ENCODE data around the gene STRIP2.

The STRIP2 gene

DNA sequence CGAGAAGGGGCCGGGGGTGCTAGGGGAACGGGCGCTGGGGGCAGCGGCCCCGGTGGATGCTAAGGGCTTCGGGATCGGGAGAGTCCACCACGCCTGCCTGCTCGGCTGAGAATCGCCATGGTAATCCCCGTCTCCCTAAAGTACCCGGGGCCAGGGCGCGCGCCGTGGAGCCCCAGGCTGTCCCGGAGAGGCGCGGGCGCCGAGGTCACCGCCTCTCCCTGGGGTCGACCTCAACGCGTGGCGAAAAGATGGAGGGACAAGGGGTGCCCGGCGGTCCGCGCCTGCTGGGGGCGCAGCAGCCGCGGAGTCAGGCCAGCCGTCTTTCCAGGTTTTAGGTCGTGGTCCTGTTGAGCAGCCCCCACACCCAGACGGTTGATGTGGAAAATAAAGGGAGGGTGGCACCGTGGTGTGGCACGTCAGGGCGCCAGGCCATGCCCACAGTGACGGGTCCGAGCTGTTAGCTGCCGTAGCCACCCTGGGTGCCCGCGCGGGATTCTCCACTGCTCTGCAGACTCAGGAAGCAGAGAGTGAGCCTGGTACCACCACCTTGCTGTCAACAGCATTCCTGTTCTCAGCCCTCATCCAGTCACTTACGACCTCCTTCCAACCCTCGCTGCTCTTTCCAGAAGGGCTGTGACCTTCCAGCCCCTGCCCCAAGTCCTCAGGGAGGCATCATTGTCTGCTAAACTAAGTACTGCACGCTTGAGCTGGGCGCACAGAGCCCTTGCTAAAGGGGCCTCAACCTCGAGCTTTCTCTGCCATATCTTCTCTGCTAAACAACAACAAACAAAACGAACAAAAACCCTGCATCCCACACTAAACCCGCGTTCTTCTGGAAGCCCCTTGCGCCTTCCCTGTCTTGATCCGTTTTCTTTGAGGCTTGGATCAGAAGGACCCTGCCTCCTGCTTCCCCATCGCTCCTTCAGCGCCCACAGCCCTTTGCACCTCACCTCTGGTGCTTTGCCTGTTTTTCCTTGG is 68.8 kb downstream of the STRIP2 start:
- H3F3A ChIP-seq (ENCODE audit: control insufficient read depth, insufficient read depth): no peaks in the 10 kb centered on the region; the same call in 1 of the 2 replicates
- no peaks in the 10 kb centered on the region for H4K20me1 ChIP-seq (ENCODE audit: control insufficient read depth, insufficient read depth, low read depth, low read length)
- H3K9me3 ChIP-seq (ENCODE audit: control insufficient read depth, insufficient read depth, low read length): no peaks in the 10 kb centered on the region
- H3K27me3 ChIP-seq (ENCODE audit: control insufficient read depth, low read length): 0 out of 2 replicates have a peak, but pooled peaks cover 5% of the 10 kb centered on the region
- H3K4me1 ChIP-seq (ENCODE audit: control insufficient read depth, low read length): peaks cover 35% of the 10 kb centered on the region
- peak overlapping the region; percentile 97 for H3K4me2 ChIP-seq (ENCODE audit: low read length)
- H3K27ac ChIP-seq (ENCODE audit: low read depth, low read length): no peak overlapping the region
- H3K4me3 ChIP-seq (ENCODE audit: low read length): peak overlapping the region; percentile 82
- H3K9me2 ChIP-seq (replicated peaks; ENCODE audit: control insufficient read depth, low read length): no peaks in the 10 kb centered on the region
- no peak for TF ChIP-seq EZH2phosphoT487 (IDR thresholded peaks at IDR 0.05; ENCODE audit: borderline replicate concordance, low read length)
- TF ChIP-seq, protein P1, sequence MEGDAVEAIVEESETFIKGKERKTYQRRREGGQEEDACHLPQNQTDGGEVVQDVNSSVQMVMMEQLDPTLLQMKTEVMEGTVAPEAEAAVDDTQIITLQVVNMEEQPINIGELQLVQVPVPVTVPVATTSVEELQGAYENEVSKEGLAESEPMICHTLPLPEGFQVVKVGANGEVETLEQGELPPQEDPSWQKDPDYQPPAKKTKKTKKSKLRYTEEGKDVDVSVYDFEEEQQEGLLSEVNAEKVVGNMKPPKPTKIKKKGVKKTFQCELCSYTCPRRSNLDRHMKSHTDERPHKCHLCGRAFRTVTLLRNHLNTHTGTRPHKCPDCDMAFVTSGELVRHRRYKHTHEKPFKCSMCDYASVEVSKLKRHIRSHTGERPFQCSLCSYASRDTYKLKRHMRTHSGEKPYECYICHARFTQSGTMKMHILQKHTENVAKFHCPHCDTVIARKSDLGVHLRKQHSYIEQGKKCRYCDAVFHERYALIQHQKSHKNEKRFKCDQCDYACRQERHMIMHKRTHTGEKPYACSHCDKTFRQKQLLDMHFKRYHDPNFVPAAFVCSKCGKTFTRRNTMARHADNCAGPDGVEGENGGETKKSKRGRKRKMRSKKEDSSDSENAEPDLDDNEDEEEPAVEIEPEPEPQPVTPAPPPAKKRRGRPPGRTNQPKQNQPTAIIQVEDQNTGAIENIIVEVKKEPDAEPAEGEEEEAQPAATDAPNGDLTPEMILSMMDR (IDR thresholded peaks at IDR 0.05; ENCODE audit: low read depth, low read length, poor library complexity, severe bottlenecking): peak; percentile 67
- no peaks in the 10 kb centered on the region for H3K36me3 ChIP-seq (ENCODE audit: control insufficient read depth, low read length)
- H3K79me2 ChIP-seq (ENCODE audit: control insufficient read depth, low read length): no peaks in the 10 kb centered on the region

DNA sequence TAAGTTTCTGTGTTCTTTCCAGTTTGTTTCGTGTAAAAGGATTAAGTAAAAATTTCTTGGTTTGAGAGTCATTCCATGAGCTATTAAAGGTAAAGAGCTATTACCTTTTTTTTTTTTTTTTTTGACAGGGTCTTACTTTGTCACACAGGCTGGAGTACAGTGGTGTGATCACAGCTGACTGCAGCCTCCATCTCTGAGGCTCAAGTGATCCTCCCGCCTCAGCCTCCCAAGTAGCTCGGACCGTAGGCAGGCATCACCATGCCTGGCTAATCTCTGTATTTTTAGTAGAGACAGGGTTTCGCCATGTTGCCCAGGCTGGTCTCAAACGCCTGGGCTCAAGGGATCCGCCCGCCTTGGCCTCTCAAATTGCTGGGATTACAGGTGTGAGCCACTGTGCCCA is 69.5 kb downstream of the STRIP2 start:
- Histone ChIP-seq H3K4me2 (ENCODE audit: low read length) (no peak overlapping the region), H3K27me3 (ENCODE audit: control insufficient read depth, low read length) (0 out of 2 replicates have a peak, but pooled peaks cover 5% of the 10 kb centered on the region), H4K20me1 (ENCODE audit: control insufficient read depth, insufficient read depth, low read depth, low read length) (no peaks in the 10 kb centered on the region), H3K4me1 (ENCODE audit: control insufficient read depth, low read length) (peaks cover 35% of the 10 kb centered on the region), H3K9me2 (replicated peaks; ENCODE audit: control insufficient read depth, low read length) (no peaks in the 10 kb centered on the region), H3K79me2 (ENCODE audit: control insufficient read depth, low read length) (no peaks in the 10 kb centered on the region), H3K27ac (ENCODE audit: low read depth, low read length) (no peak overlapping the region), H3K9me3 (ENCODE audit: control insufficient read depth, insufficient read depth, low read length) (no peaks in the 10 kb centered on the region), H3F3A (ENCODE audit: control insufficient read depth, insufficient read depth) (no peaks in the 10 kb centered on the region; the same call in 1 of the 2 replicates), H3K4me3 (ENCODE audit: low read length) (no peak overlapping the region), H3K36me3 (ENCODE audit: control insufficient read depth, low read length) (no peaks in the 10 kb centered on the region)
- TF ChIP-seq EZH2phosphoT487 (IDR thresholded peaks at IDR 0.05; ENCODE audit: borderline replicate concordance, low read length): no peak
- TF ChIP-seq, protein P1 (IDR thresholded peaks at IDR 0.05; ENCODE audit: low read depth, low read length, poor library complexity, severe bottlenecking): no peak

DNA sequence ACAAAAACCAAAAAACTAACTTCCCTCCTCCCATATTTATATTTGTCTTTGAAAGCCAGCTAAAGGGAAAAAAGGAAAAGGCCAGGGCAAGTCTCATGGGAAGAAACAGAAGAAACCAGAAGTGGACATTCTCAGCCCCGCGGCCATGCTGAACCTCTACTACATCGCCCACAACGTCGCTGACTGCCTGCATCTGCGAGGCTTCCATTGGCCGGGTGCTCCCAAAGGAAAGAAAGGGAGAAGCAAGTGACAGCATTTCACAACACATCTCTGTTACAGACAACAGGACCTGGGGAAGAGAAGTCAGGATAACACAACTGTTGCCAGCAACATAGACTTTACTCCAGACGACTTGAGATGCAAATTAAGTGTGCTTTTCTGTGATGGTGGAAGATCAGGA is 78.0 kb downstream of the STRIP2 start:
- Histone ChIP-seq H3K9me3 (ENCODE audit: control insufficient read depth, insufficient read depth, low read length) (no peaks in the 10 kb centered on the region), H3K4me2 (ENCODE audit: low read length) (no peak overlapping the region), H3K9me2 (replicated peaks; ENCODE audit: control insufficient read depth, low read length) (no peaks in the 10 kb centered on the region), H3K36me3 (ENCODE audit: control insufficient read depth, low read length) (no peaks in the 10 kb centered on the region), H3K4me3 (ENCODE audit: low read length) (no peak overlapping the region), H3F3A (ENCODE audit: control insufficient read depth, insufficient read depth) (no peaks in the 10 kb centered on the region), H3K27ac (ENCODE audit: low read depth, low read length) (no peak overlapping the region), H3K79me2 (ENCODE audit: control insufficient read depth, low read length) (no peaks in the 10 kb centered on the region), H4K20me1 (ENCODE audit: control insufficient read depth, insufficient read depth, low read depth, low read length) (no peaks in the 10 kb centered on the region), H3K4me1 (ENCODE audit: control insufficient read depth, low read length) (no peaks in the 10 kb centered on the region), H3K27me3 (ENCODE audit: control insufficient read depth, low read length) (no peaks in the 10 kb centered on the region)
- TF ChIP-seq, protein P1 (IDR thresholded peaks at IDR 0.05; ENCODE audit: low read depth, low read length, poor library complexity, severe bottlenecking): no peak
- TF ChIP-seq EZH2phosphoT487 (IDR thresholded peaks at IDR 0.05; ENCODE audit: borderline replicate concordance, low read length): no peak
